DMS153 (cell line): ENCODE results near the gene CYFIP2.
"Not testable (repeated sequence)": the region's sequence is repeated elsewhere in the genome, so short reads cannot be mapped to it uniquely, and the experiment has no call there.

Experiments used
- DNase-seq: peaks from one replicate; lab custom pipeline; 2025; lab: John Stamatoyannopoulos, UW

The CYFIP2 gene

DNA sequence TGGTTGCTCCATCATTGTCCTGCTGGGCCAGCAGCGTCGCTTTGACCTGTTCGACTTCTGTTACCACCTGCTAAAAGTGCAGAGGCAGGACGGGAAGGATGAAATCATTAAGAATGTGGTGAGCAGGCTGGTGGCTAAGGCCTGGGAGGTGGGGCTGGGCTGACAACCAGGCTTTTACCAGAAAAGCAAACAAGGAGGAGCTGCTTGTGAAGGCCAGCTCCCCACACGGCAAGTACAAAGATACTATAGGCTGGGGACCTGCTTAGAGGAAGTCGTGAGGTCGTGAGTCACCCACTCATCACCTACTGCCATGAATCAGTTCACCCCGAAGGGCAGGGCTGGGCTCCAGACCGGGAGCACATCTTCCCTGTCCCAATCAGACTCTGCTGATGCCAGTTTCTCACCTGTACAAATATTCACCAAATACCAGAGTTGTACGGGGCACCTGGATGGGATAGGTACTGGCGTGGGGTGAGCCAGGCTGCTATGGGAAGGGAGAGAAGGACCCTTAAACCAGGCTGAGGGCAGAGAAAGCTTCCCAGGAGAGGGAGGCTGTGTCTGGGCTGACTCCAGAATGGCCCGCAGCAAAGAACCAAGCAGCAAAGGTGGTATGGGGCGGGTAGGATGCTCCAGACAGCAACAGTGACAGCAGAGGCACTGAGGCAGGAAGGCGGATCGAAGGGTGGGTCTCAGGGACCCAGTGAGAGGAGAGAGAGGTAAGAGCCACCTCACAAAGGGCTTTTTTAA, 124.8 kb downstream of the CYFIP2 start:
- DNase-seq: peak; percentile 14

GRCh38 chr5:157398305-157398704, 132.4 kb downstream of the CYFIP2 start:
- DNase-seq: no peak

GRCh38 chr5:157400741-157401495, 135.0 kb downstream of the CYFIP2 start:
- no peak for DNase-seq

DNA sequence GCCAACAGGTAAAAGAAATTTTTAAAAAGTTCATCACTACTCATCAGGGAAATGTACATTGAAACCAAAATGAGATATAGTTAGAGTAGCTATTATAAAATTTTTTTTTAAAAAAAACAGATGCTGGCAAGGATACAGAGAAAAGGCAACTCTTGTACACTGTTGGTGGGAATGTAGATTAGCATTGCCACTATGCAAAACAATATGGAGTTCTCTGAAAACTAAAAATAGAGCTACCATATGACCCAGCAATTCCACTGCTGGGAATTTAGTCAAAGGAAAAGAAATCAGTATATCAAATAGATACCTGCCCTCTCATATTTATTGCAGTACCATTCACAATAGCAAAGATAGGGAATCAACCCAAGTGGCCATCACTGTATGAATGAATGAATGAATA, 149.9 kb downstream of the CYFIP2 start:
- DNase-seq: no peak

DNA sequence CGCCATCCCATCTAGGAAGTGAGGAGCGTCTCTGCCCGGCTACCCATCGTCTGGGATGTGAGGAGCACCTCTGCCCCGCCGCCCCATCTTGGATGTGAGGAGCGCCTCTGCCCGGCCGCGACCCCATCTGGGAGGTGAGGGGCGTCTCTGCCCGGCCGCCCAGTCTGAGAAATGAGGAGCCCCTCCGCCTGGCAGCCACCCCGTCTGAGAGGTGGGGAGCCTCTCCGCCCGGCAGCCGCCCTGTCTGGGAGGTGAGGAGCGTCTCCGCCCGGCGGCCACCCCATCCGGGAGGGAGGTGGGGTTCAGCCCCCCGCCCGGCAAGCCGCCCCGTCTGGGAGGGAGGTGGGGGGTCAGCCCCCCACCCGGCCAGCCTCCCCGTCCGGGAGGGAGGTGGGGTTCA, 153.6 kb downstream of the CYFIP2 start:
- DNase-seq: not testable (repeated sequence)

GRCh38 chr5:157429920-157430319, 164.0 kb downstream of the CYFIP2 start:
- not testable (repeated sequence) for DNase-seq

- DNase-seq: no peak
Observed at GRCh38 chr5:157431544-157432200, 165.7 kb downstream of the CYFIP2 start.

- no peak for DNase-seq
Observed at GRCh38 chr5:157434096-157434495, 168.2 kb downstream of the CYFIP2 start.

- no peak for DNase-seq
Observed at GRCh38 chr5:157443041-157443549, 177.2 kb downstream of the CYFIP2 start.

DNA sequence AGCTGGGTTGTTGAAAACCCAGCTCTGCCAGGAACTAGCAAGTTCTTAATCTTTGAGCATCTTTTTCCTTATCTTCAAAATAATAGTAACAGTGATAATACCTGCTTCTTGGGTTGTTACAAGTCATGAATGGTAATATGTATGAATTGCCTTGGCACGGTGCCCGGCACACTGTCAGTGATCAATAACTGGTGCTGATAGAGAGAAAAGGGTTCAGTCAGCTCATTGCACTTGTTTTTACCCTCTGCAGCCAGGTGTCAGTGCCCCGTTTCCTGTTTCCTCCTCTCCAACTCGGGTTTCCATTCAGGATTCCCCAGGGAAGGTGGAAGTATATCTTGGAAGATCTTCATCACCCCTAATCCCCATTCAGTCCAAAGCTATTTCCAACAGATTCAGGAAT, 178.3 kb downstream of the CYFIP2 start:
- no peak for DNase-seq
